Measurements from ENCODE around the gene SYP.

- TF ChIP-seq, protein P1, sequence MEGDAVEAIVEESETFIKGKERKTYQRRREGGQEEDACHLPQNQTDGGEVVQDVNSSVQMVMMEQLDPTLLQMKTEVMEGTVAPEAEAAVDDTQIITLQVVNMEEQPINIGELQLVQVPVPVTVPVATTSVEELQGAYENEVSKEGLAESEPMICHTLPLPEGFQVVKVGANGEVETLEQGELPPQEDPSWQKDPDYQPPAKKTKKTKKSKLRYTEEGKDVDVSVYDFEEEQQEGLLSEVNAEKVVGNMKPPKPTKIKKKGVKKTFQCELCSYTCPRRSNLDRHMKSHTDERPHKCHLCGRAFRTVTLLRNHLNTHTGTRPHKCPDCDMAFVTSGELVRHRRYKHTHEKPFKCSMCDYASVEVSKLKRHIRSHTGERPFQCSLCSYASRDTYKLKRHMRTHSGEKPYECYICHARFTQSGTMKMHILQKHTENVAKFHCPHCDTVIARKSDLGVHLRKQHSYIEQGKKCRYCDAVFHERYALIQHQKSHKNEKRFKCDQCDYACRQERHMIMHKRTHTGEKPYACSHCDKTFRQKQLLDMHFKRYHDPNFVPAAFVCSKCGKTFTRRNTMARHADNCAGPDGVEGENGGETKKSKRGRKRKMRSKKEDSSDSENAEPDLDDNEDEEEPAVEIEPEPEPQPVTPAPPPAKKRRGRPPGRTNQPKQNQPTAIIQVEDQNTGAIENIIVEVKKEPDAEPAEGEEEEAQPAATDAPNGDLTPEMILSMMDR (IDR thresholded peaks at IDR 0.05) = no peak
- TF ChIP-seq POLR2A (IDR thresholded peaks at IDR 0.05) = no peak
Observed at GRCh38 chrX:49161632-49162031, 38.4 kb downstream of the SYP start.
